GM12878 (cell line): ENCODE measurements around the gene RASA1. TPM values are rescaled to one million over a fixed set of nuclear protein-coding genes. Genes with fewer than 3 reads are reported as not detected.

ENCODE experiments used
- ASH2L ChIP-seq: fragments of 300-600, 200-600 bp; sonication (generic); IDR thresholded peaks from 2 replicates; pipeline ENCODE4 v1.6.1; 2017; ENCODE audit warnings: low read depth, mild to moderate bottlenecking, borderline replicate concordance
- FOS ChIP-seq: IDR thresholded peaks from 3 replicates; pipeline ENCODE4 v1.6.1; 2011; ENCODE audit warnings: borderline replicate concordance; ENCODE audit not compliant: insufficient read length; ENCODE audit errors: extremely low read depth
- HCFC1 ChIP-seq: fragments of 150-350 bp; IDR thresholded peaks from 2 replicates; pipeline ENCODE4 v1.6.1; 2014; ENCODE audit warnings: low read length
- RAD21 ChIP-seq: IDR thresholded peaks from 2 replicates; pipeline ENCODE4 v1.6.1; 2011; ENCODE audit warnings: mild to moderate bottlenecking, low read depth, low read length, moderate library complexity; ENCODE audit not compliant: insufficient read depth
- SREBF2 ChIP-seq: IDR thresholded peaks from 2 replicates; pipeline ENCODE4 v1.6.1; 2012; ENCODE audit warnings: mild to moderate bottlenecking, low read length
- TCF7 ChIP-seq: IDR thresholded peaks from 2 replicates; pipeline ENCODE4 v1.6.1; 2014; ENCODE audit warnings: antibody characterized with exemption, borderline replicate concordance
- WRNIP1 ChIP-seq: IDR thresholded peaks from 2 replicates; pipeline ENCODE4 v1.6.1; 2011; ENCODE audit warnings: low read depth, low read length, improper control_type of control experiment, borderline replicate concordance
- polyA plus RNA-seq, 11 experiments: library from polyadenylated mRNA; depleted of rRNA in 4 of 11; unstranded in 6 of 11; stranded (reverse) in 5 of 11; fragments of >200 nt; fragmentation: Nextera tagmentation in 4 of 11; fragmentation: Illumina TruSeq in 1 of 11; extraction: Ambion mirVana in 4 of 11; extraction: Trizol in 1 of 11; gene quantifications; 1 replicate in 1 of 11; 2 replicates in 10 of 11; pipeline versions ENCODE4 v1.2.1 to v1.2.3, GENCODE V29; 2011 to 2016; ENCODE audit warnings: inconsistent platforms in 2 of 11, missing spikeins in 2 of 11, low read depth in 1 of 11
- total RNA-seq, 4 experiments: library from RNA; depleted of rRNA in 3 of 4; stranded (reverse); fragments of >200 nt in 3 of 4; fragmentation: Illumina TruSeq in 1 of 4; extraction: Trizol in 1 of 4; gene quantifications; 2 replicates each; pipeline versions ENCODE4 v1.2.1 to v1.2.3, GENCODE V29; 2013 to 2021
- TF ChIP-seq, protein P1 (sequence below): fragments of 450-650 bp; formaldehyde crosslinking; IDR thresholded peaks from 2 replicates; pipeline ENCODE4 v1.5.0; 2022; ENCODE audit warnings: mild to moderate bottlenecking, missing genetic modification characterization
- TF ChIP-seq, protein P2 (sequence below): IDR thresholded peaks from 2 replicates; pipeline ENCODE4 v1.6.1; 2012; ENCODE audit warnings: improper control_type of control experiment, low read depth, low read length; ENCODE audit not compliant: insufficient replicate concordance
- TF ChIP-seq, protein P3 (sequence below): fragments of 450-650 bp; IDR thresholded peaks from 2 replicates; pipeline ENCODE4 v1.6.1; 2016; ENCODE audit warnings: mild to moderate bottlenecking, moderate library complexity, borderline replicate concordance
- TF ChIP-seq, protein P4 (sequence below): fragments of 450-650 bp; IDR thresholded peaks from 2 replicates; pipeline ENCODE4 v1.6.1; 2017; ENCODE audit warnings: mild to moderate bottlenecking, moderate library complexity

RASA1 gene
- total and polyA plus RNA-seq, 10 of the 15 experiments (the other 5 are each of a cell fraction or from before 2014, with no cell fraction given), result 7.8 to 72.3 (median 21.8) TPM

DNA sequence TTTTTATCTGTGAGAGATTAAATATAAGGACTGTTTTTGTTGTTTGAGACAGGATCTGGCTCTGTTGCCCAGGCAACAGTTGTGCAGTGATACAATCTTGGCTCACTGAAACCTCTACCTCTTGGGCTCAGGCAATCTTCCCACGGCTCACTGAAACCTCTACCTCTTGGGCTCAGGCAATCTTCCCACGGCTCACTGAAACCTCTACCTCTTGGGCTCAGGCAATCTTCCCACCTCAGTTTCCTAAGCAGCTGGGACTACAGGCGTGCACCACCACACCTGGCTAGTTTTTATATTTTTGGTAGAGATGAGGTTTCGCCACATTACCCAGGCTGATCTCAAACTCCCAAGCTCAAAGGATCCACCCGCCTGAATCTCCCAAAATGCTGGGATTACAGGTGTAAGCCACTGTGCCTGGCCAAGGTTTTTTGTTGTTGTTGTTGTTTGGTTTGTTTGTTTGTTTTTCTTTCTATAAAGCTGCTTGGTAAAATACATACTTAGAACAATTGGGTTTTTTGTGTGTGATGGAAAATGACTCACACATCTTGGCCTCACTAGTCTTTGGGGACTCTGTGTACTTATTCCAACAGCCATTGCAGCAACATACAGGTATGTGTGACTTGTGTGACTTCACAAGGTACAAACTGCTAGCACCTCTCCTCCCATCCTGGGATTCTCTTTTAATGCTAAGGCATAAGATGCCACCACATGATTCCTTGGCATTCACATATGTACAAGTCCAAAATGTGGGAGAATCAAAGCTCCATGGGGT is 36.5 kb upstream of the RASA1 start (continued):
- peak; percentile 37 for TF ChIP-seq RAD21
- TF ChIP-seq FOS, result no peak
- TF ChIP-seq, protein P1, sequence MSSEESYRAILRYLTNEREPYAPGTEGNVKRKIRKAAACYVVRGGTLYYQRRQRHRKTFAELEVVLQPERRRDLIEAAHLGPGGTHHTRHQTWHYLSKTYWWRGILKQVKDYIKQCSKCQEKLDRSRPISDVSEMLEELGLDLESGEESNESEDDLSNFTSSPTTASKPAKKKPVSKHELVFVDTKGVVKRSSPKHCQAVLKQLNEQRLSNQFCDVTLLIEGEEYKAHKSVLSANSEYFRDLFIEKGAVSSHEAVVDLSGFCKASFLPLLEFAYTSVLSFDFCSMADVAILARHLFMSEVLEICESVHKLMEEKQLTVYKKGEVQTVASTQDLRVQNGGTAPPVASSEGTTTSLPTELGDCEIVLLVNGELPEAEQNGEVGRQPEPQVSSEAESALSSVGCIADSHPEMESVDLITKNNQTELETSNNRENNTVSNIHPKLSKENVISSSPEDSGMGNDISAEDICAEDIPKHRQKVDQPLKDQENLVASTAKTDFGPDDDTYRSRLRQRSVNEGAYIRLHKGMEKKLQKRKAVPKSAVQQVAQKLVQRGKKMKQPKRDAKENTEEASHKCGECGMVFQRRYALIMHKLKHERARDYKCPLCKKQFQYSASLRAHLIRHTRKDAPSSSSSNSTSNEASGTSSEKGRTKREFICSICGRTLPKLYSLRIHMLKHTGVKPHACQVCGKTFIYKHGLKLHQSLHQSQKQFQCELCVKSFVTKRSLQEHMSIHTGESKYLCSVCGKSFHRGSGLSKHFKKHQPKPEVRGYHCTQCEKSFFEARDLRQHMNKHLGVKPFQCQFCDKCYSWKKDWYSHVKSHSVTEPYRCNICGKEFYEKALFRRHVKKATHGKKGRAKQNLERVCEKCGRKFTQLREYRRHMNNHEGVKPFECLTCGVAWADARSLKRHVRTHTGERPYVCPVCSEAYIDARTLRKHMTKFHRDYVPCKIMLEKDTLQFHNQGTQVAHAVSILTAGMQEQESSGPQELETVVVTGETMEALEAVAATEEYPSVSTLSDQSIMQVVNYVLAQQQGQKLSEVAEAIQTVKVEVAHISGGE, result no peak
- no peak for TF ChIP-seq SREBF2
- TF ChIP-seq ASH2L, result no peak
- TF ChIP-seq, protein P2, sequence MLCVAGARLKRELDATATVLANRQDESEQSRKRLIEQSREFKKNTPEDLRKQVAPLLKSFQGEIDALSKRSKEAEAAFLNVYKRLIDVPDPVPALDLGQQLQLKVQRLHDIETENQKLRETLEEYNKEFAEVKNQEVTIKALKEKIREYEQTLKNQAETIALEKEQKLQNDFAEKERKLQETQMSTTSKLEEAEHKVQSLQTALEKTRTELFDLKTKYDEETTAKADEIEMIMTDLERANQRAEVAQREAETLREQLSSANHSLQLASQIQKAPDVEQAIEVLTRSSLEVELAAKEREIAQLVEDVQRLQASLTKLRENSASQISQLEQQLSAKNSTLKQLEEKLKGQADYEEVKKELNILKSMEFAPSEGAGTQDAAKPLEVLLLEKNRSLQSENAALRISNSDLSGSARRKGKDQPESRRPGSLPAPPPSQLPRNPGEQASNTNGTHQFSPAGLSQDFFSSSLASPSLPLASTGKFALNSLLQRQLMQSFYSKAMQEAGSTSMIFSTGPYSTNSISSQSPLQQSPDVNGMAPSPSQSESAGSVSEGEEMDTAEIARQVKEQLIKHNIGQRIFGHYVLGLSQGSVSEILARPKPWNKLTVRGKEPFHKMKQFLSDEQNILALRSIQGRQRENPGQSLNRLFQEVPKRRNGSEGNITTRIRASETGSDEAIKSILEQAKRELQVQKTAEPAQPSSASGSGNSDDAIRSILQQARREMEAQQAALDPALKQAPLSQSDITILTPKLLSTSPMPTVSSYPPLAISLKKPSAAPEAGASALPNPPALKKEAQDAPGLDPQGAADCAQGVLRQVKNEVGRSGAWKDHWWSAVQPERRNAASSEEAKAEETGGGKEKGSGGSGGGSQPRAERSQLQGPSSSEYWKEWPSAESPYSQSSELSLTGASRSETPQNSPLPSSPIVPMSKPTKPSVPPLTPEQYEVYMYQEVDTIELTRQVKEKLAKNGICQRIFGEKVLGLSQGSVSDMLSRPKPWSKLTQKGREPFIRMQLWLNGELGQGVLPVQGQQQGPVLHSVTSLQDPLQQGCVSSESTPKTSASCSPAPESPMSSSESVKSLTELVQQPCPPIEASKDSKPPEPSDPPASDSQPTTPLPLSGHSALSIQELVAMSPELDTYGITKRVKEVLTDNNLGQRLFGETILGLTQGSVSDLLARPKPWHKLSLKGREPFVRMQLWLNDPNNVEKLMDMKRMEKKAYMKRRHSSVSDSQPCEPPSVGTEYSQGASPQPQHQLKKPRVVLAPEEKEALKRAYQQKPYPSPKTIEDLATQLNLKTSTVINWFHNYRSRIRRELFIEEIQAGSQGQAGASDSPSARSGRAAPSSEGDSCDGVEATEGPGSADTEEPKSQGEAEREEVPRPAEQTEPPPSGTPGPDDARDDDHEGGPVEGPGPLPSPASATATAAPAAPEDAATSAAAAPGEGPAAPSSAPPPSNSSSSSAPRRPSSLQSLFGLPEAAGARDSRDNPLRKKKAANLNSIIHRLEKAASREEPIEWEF, result peak; percentile 93
- TF ChIP-seq WRNIP1, result no peak
- no peak for TF ChIP-seq TCF7
- no peak for TF ChIP-seq HCFC1
- TF ChIP-seq, protein P3, sequence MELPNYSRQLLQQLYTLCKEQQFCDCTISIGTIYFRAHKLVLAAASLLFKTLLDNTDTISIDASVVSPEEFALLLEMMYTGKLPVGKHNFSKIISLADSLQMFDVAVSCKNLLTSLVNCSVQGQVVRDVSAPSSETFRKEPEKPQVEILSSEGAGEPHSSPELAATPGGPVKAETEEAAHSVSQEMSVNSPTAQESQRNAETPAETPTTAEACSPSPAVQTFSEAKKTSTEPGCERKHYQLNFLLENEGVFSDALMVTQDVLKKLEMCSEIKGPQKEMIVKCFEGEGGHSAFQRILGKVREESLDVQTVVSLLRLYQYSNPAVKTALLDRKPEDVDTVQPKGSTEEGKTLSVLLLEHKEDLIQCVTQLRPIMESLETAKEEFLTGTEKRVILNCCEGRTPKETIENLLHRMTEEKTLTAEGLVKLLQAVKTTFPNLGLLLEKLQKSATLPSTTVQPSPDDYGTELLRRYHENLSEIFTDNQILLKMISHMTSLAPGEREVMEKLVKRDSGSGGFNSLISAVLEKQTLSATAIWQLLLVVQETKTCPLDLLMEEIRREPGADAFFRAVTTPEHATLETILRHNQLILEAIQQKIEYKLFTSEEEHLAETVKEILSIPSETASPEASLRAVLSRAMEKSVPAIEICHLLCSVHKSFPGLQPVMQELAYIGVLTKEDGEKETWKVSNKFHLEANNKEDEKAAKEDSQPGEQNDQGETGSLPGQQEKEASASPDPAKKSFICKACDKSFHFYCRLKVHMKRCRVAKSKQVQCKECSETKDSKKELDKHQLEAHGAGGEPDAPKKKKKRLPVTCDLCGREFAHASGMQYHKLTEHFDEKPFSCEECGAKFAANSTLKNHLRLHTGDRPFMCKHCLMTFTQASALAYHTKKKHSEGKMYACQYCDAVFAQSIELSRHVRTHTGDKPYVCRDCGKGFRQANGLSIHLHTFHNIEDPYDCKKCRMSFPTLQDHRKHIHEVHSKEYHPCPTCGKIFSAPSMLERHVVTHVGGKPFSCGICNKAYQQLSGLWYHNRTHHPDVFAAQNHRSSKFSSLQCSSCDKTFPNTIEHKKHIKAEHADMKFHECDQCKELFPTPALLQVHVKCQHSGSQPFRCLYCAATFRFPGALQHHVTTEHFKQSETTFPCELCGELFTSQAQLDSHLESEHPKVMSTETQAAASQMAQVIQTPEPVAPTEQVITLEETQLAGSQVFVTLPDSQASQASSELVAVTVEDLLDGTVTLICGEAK, result no peak; the same call in 1 of the 2 replicates
- TF ChIP-seq, protein P4, sequence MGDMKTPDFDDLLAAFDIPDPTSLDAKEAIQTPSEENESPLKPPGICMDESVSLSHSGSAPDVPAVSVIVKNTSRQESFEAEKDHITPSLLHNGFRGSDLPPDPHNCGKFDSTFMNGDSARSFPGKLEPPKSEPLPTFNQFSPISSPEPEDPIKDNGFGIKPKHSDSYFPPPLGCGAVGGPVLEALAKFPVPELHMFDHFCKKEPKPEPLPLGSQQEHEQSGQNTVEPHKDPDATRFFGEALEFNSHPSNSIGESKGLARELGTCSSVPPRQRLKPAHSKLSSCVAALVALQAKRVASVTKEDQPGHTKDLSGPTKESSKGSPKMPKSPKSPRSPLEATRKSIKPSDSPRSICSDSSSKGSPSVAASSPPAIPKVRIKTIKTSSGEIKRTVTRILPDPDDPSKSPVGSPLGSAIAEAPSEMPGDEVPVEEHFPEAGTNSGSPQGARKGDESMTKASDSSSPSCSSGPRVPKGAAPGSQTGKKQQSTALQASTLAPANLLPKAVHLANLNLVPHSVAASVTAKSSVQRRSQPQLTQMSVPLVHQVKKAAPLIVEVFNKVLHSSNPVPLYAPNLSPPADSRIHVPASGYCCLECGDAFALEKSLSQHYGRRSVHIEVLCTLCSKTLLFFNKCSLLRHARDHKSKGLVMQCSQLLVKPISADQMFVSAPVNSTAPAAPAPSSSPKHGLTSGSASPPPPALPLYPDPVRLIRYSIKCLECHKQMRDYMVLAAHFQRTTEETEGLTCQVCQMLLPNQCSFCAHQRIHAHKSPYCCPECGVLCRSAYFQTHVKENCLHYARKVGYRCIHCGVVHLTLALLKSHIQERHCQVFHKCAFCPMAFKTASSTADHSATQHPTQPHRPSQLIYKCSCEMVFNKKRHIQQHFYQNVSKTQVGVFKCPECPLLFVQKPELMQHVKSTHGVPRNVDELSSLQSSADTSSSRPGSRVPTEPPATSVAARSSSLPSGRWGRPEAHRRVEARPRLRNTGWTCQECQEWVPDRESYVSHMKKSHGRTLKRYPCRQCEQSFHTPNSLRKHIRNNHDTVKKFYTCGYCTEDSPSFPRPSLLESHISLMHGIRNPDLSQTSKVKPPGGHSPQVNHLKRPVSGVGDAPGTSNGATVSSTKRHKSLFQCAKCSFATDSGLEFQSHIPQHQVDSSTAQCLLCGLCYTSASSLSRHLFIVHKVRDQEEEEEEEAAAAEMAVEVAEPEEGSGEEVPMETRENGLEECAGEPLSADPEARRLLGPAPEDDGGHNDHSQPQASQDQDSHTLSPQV, result no peak
